ENCODE data around the gene KRT7. TPM values are rescaled to one million over a fixed set of nuclear protein-coding genes. Genes with fewer than 3 reads are reported as not detected.

The KRT7 gene
- total and polyA plus RNA-seq, 9 of the 15 experiments (the other 6 are each of a cell fraction or from before 2014, with no cell fraction given) = 1.4 TPM; not detected in 8

- Histone ChIP-seq H3K9ac (ENCODE audit: insufficient read depth in 1 of 2, low read depth in 2 of 2, low read length in 2 of 2) (no peak overlapping the region), H3K36me3 (ENCODE audit: control insufficient read depth, insufficient read depth, low read length) (no peaks in the 10 kb centered on the region), H2AFZ (ENCODE audit: low read depth, low read length) (no peak overlapping the region), H4K20me1 (replicated peaks; ENCODE audit: control insufficient read depth, insufficient read depth, low read length) (0 out of 2 replicates have a peak, but pooled peaks cover 7% of the 10 kb centered on the region), H3K4me1 (replicated peaks in 1 of 2; ENCODE audit: control insufficient read depth in 2 of 2, insufficient read depth in 2 of 2, low read length in 2 of 2) (no peaks in the 10 kb centered on the region), H3K4me2 (ENCODE audit: insufficient read depth, low read length) (no peak overlapping the region), H3K27me3 (ENCODE audit: control insufficient read depth in 2 of 2, insufficient read depth in 2 of 2, low read length in 2 of 2) (peaks cover 12 to 72% of the 10 kb centered on the region in 2 experiments), H3K79me2 (ENCODE audit: control insufficient read depth, insufficient read depth, low read length) (no peaks in the 10 kb centered on the region), H3K9me3 (replicated peaks; ENCODE audit: control insufficient read depth, insufficient read depth, low read depth, low read length) (no peaks in the 10 kb centered on the region), H3K9me1 (ENCODE audit: control insufficient read depth, insufficient read depth, low read length) (no peaks in the 10 kb centered on the region), H3K4me3 (no peak overlapping the region), H3K27ac (ENCODE audit: extremely low read depth, low read depth, low read length) (no peak overlapping the region)
- intact Hi-C loops (cut with micrococcal nuclease) (no loop called here), in situ Hi-C loops (cut with MboI) (no loop called here)
- CTCF ChIA-PET (ENCODE audit: low intra/inter-chr PET ratio) = no interaction called here
- 2% methylated on average over 19 of the region's 20 CpGs for WGBS (ENCODE audit: insufficient coverage, low coverage, missing lambda C conversion rate)
- ATAC-seq (no peak), FAIRE-seq (no peak), DNase-seq (ENCODE audit: extremely low read depth in 1 of 4, low spot score in 3 of 4) (no peak)
- TF ChIP-seq PKNOX1 (IDR thresholded peaks at IDR 0.05) = no peak
- TF ChIP-seq ZNF316 (IDR thresholded peaks at IDR 0.05) = no peak
- no peak for TF ChIP-seq YY1 (IDR thresholded peaks at IDR 0.05; ENCODE audit: borderline replicate concordance in 1 of 3, control insufficient read depth in 1 of 3, extremely low read depth in 1 of 3, insufficient read depth in 3 of 3, insufficient read length in 1 of 3, insufficient replicate concordance in 2 of 3, low read depth in 1 of 3, low read length in 2 of 3)
- no peak for TF ChIP-seq ZEB2 (IDR thresholded peaks at IDR 0.05)
- no peak for TF ChIP-seq MLX (CRISPR knock-in tag; conservative IDR thresholded peaks at IDR 0.05)
- POLR2A ChIA-PET = interaction anchor here (0.9 to 1.1 kb wide), 2 partner anchors 16 to 150 kb away, joined by 3 to 4 read pairs; no protein-coding TSS in a partner anchor
- no TSS peak for BruUV-seq (replicated peaks)
These were observed 12.4 kb downstream of the KRT7 start for GRCh38 chr12:52245259-52245961.

Data from K562 (cell line).